Gastrocnemius medialis (tissue), 4 donors: Measurements from ENCODE around the gene LANCL2.

Experiments used
- CTCF ChIP-seq, 5 experiments: fragments of 450-650 bp in 3 of 5; fragments of 200-600 bp in 2 of 5; sonication (generic) in 2 of 5; IDR thresholded peaks in 4 of 5; conservative IDR thresholded peaks in 1 of 5; 1 replicate in 4 of 5; 2 replicates in 1 of 5; pipeline ENCODE4 v1.5.1; 2016 to 2019; ENCODE audit warnings: antibody characterized with exemption in 5 of 5, mild to moderate bottlenecking in 3 of 5, moderate library complexity in 3 of 5
- POLR2A ChIP-seq, 2 donors: fragments of 450-650 bp; IDR thresholded peaks; one replicate each; pipeline ENCODE4 v1.6.1; 2017; ENCODE audit warnings: antibody characterized with exemption in 2 of 2, mild to moderate bottlenecking in 2 of 2, moderate library complexity in 2 of 2

GRCh38 chr7:55326945-55327626 lies 38.1 kb upstream of the LANCL2 start:
- TF ChIP-seq CTCF (IDR thresholded peaks at IDR 0.05 in 4 of 5, conservative IDR thresholded peaks at IDR 0.05 in 1 of 5) (no peak), POLR2A (IDR thresholded peaks at IDR 0.05) (no peak)
